H1 (cell line): ENCODE data around the gene PTEN. TPM values are rescaled to one million over a fixed set of nuclear protein-coding genes. Genes with fewer than 3 reads are reported as not detected.

Experiments used
- CTCF ChIA-PET: fragments of 300-600 bp; sonication (Branson Sonifier 250); formaldehyde crosslinking; loops from one replicate; lab custom pipeline; 2021; ENCODE audit not compliant: partially characterized antibody; lab: Charles Lee
- POLR2A ChIA-PET: fragments of 300-600 bp; sonication (Branson Sonifier 250); formaldehyde crosslinking; loops from one replicate; lab custom pipeline; 2021; ENCODE audit warnings: inconsistent platforms; ENCODE audit not compliant: partially characterized antibody; lab: Charles Lee
- DNase-seq, 2 experiments: peaks; one replicate each; pipeline versions ENCODE4 v3.0.0 to v3.0.0-alpha.2; 2010 to 2022; ENCODE audit warnings: low spot score in 2 of 2, low read depth in 1 of 2, mixed read lengths in 1 of 2
- FAIRE-seq: peaks from 2 replicates; lab custom pipeline; 2011; peaks lifted over from hg19 to GRCh38; lab: Jason Lieb, UNC
- H2AFZ ChIP-seq: 2 replicates; pipeline ENCODE4 v1.8.1; 2012; ENCODE audit warnings: low read length, inconsistent platforms
- H2AK5ac ChIP-seq: 2 replicates; pipeline ENCODE4 v1.6.1; 2013; ENCODE audit warnings: low read depth, low read length
- H2BK120ac ChIP-seq: replicated peaks from 2 replicates; pipeline ENCODE3; 2013; ENCODE audit warnings: low read depth, low read length, inconsistent platforms
- H2BK12ac ChIP-seq: 2 replicates; pipeline ENCODE4 v1.6.1; 2013; ENCODE audit warnings: low read depth, low read length
- H2BK15ac ChIP-seq: 2 replicates; pipeline ENCODE4 v1.6.1; 2013; ENCODE audit warnings: low read length
- H2BK20ac ChIP-seq: 2 replicates; pipeline ENCODE4 v1.6.1; 2013; ENCODE audit warnings: low read length
- H2BK5ac ChIP-seq: 2 replicates; pipeline ENCODE4 v1.6.1; 2013; ENCODE audit warnings: low read depth, low read length
- H3K14ac ChIP-seq: 2 replicates; pipeline ENCODE4 v1.6.1; 2013; ENCODE audit warnings: inconsistent platforms; ENCODE audit not compliant: insufficient read length
- H3K18ac ChIP-seq: 2 replicates; pipeline ENCODE4 v1.6.1; 2013; ENCODE audit warnings: low read length; ENCODE audit errors: extremely low read depth
- H3K23ac ChIP-seq: 2 replicates; pipeline ENCODE4 v1.6.1; 2013; ENCODE audit warnings: inconsistent platforms; ENCODE audit not compliant: insufficient read length
- H3K23me2 ChIP-seq: 2 replicates; pipeline ENCODE4 v1.6.1; 2013; ENCODE audit warnings: low read depth, low read length
- H3K27ac ChIP-seq: 2 replicates; pipeline ENCODE4 v1.6.1; 2011; ENCODE audit warnings: low read depth, low read length, inconsistent platforms
- H3K27me3 ChIP-seq, 4 experiments: replicated peaks in 1 of 4; 1 replicate in 1 of 4; 2 replicates in 3 of 4; pipeline versions ENCODE4 v1.6.1 to v1.8.1; 2011 to 2013; ENCODE audit warnings: low read length in 3 of 4, mild to moderate bottlenecking in 3 of 4, inconsistent platforms in 2 of 4, mixed read lengths in 2 of 4, moderate library complexity in 1 of 4; ENCODE audit not compliant: control insufficient read depth in 3 of 4, insufficient read depth in 3 of 4; ENCODE audit errors: extremely low read depth in 1 of 4
- H3K36me3 ChIP-seq, 4 experiments: 2 replicates each; pipeline versions ENCODE4 v1.6.1 to v1.8.1; 2011 to 2013; ENCODE audit warnings: mild to moderate bottlenecking in 4 of 4, low read length in 3 of 4, moderate library complexity in 2 of 4, control low read depth in 1 of 4, inconsistent platforms in 1 of 4; ENCODE audit not compliant: insufficient read depth in 4 of 4, control insufficient read depth in 2 of 4
- H3K4ac ChIP-seq: replicated peaks from 2 replicates; pipeline ENCODE3; 2013; ENCODE audit warnings: low read length, low read depth, mixed read lengths, inconsistent platforms; ENCODE audit not compliant: insufficient read length
- H3K4me1 ChIP-seq, 4 experiments: replicated peaks in 1 of 4; 1 replicate in 1 of 4; 2 replicates in 3 of 4; pipeline versions ENCODE4 v1.6.1 to v1.8.1; 2011 to 2013; ENCODE audit warnings: low read length in 3 of 4, inconsistent platforms in 2 of 4, mixed read lengths in 1 of 4; ENCODE audit not compliant: insufficient read depth in 4 of 4, control insufficient read depth in 3 of 4
- H3K4me2 ChIP-seq, 2 experiments: 2 replicates each; pipeline versions ENCODE4 v1.6.1 to v1.8.1; 2011 to 2013; ENCODE audit warnings: low read depth in 2 of 2, low read length in 2 of 2, control low read depth in 1 of 2, inconsistent platforms in 1 of 2, mild to moderate bottlenecking in 1 of 2; ENCODE audit not compliant: insufficient read depth in 1 of 2
- H3K4me3 ChIP-seq, 4 experiments: fragments of 200-600, 300-600 bp in 1 of 4; sonication (generic), shearing (Covaris generic), sonication (Bioruptor Twin) in 1 of 4; 2 replicates each; pipeline versions ENCODE4 v1.5.1 to v1.8.1; 2011 to 2016; ENCODE audit warnings: low read length in 4 of 4, low read depth in 3 of 4, control low read depth in 2 of 4, inconsistent platforms in 2 of 4, mild to moderate bottlenecking in 2 of 4, mixed read lengths in 1 of 4, moderate library complexity in 1 of 4; ENCODE audit not compliant: insufficient read depth in 2 of 4; ENCODE audit errors: extremely low read depth in 1 of 4
- H3K56ac ChIP-seq: replicated peaks from 2 replicates; pipeline ENCODE3; 2013; ENCODE audit warnings: low read depth, mild to moderate bottlenecking, mixed read lengths, low read length, inconsistent platforms; ENCODE audit not compliant: insufficient read length
- H3K79me1 ChIP-seq: 2 replicates; pipeline ENCODE4 v1.6.1; 2013; ENCODE audit warnings: low read depth, low read length, control low read depth
- H3K79me2 ChIP-seq, 2 experiments: 2 replicates each; pipeline versions ENCODE4 v1.6.1 to v1.8.1; 2012 to 2013; ENCODE audit warnings: low read length in 2 of 2, mild to moderate bottlenecking in 2 of 2, inconsistent platforms in 1 of 2; ENCODE audit not compliant: insufficient read depth in 2 of 2, control insufficient read depth in 1 of 2
- H3K9ac ChIP-seq, 4 experiments: replicated peaks in 1 of 4; 1 replicate in 1 of 4; 2 replicates in 3 of 4; pipeline versions ENCODE4 v1.6.1 to v1.8.1; 2011 to 2013; ENCODE audit warnings: low read depth in 3 of 4, low read length in 3 of 4, control low read depth in 2 of 4, mild to moderate bottlenecking in 2 of 4, moderate library complexity in 2 of 4, inconsistent platforms in 1 of 4; ENCODE audit errors: extremely low read depth in 1 of 4
- H3K9me3 ChIP-seq, 2 experiments: 2 replicates each; pipeline versions ENCODE4 v1.6.1 to v1.8.1; 2012 to 2013; ENCODE audit warnings: mild to moderate bottlenecking in 2 of 2, moderate library complexity in 2 of 2, control low read depth in 1 of 2, inconsistent platforms in 1 of 2, low read depth in 1 of 2, low read length in 1 of 2, mixed read lengths in 1 of 2; ENCODE audit not compliant: insufficient read depth in 2 of 2
- H4K20me1 ChIP-seq, 2 experiments: replicated peaks in 1 of 2; 2 replicates each; pipeline versions ENCODE3 to v1.8.1; 2011 to 2013; ENCODE audit warnings: inconsistent platforms in 2 of 2, low read length in 2 of 2, mild to moderate bottlenecking in 1 of 2; ENCODE audit not compliant: insufficient read depth in 2 of 2, control insufficient read depth in 1 of 2
- H4K5ac ChIP-seq: 2 replicates; pipeline ENCODE4 v1.6.1; 2013; ENCODE audit warnings: low read length, low read depth, mixed read lengths, inconsistent platforms; ENCODE audit not compliant: insufficient read length
- H4K8ac ChIP-seq: 2 replicates; pipeline ENCODE4 v1.8.0; 2013; ENCODE audit warnings: mild to moderate bottlenecking, moderate library complexity, low read length, inconsistent platforms; ENCODE audit not compliant: insufficient read depth; ENCODE audit errors: extremely low read depth
- H4K91ac ChIP-seq: replicated peaks from 2 replicates; pipeline ENCODE3; 2013; ENCODE audit warnings: low read length, mixed read lengths, inconsistent platforms; ENCODE audit not compliant: insufficient read length
- FOSL1 ChIP-seq: IDR thresholded peaks from 2 replicates; pipeline ENCODE4 v1.6.1; 2011; ENCODE audit warnings: mild to moderate bottlenecking, low read depth, low read length, moderate library complexity; ENCODE audit not compliant: insufficient read depth
- MAFK ChIP-seq: IDR thresholded peaks from 2 replicates; pipeline ENCODE4 v1.6.1; 2012; ENCODE audit warnings: low read depth, mild to moderate bottlenecking, improper control_type of control experiment, low read length
- MAX ChIP-seq: IDR thresholded peaks from 2 replicates; pipeline ENCODE4 v1.6.1; 2012; ENCODE audit warnings: inconsistent platforms
- RBBP5 ChIP-seq: IDR thresholded peaks from 2 replicates; pipeline ENCODE4 v1.7.1; 2012; ENCODE audit warnings: low read depth, mild to moderate bottlenecking, inconsistent platforms, low read length, moderate library complexity, borderline replicate concordance
- SAP30 ChIP-seq: fragments of 300-600 bp; sonication (generic); IDR thresholded peaks from 2 replicates; pipeline ENCODE4 v1.7.1; 2012; ENCODE audit warnings: low read length, moderate library complexity, mild to moderate bottlenecking, inconsistent platforms; ENCODE audit not compliant: insufficient read depth, insufficient replicate concordance
- SUZ12 ChIP-seq: fragments of 200-600 bp; sonication (generic); IDR thresholded peaks from 2 replicates; pipeline ENCODE4 v1.6.1; 2012; ENCODE audit warnings: mild to moderate bottlenecking, inconsistent platforms, low read length, moderate library complexity, mixed read lengths
- TEAD4 ChIP-seq: IDR thresholded peaks from 2 replicates; pipeline ENCODE4 v1.6.1; 2012; ENCODE audit warnings: low read depth, low read length, inconsistent platforms, mixed read lengths
- ZNF274 ChIP-seq: IDR thresholded peaks from 2 replicates; pipeline ENCODE4 v1.7.0; 2012; ENCODE audit warnings: low read length, borderline replicate concordance; ENCODE audit errors: extremely low read depth
- whole genome bisulfite sequencing, 2 experiments: shearing (Covaris generic) in 1 of 2; methylation state at CpG; one replicate each; pipeline versions ENCODE4 v1.1.6 to v1.1.7; 2013 to 2015; ENCODE audit warnings: low lambda C conversion rate in 2 of 2, mixed read lengths in 2 of 2, inconsistent platforms in 1 of 2, low coverage in 1 of 2, missing lambda C conversion rate in 1 of 2; ENCODE audit not compliant: insufficient replicate concordance in 2 of 2, insufficient coverage in 1 of 2, insufficient read length in 1 of 2; ENCODE audit errors: extremely low coverage in 1 of 2, missing lambda C conversion rate in 1 of 2; 5-methylcytosine and 5-hydroxymethylcytosine counted together
- polyA plus RNA-seq, 7 experiments: library from polyadenylated mRNA; depleted of rRNA in 3 of 7; stranded (reverse) in 5 of 7; unstranded in 2 of 7; fragments of >200 nt in 5 of 7; fragments of 200-250 nt in 2 of 7; gene quantifications; 1 replicate in 5 of 7; 2 replicates in 1 of 7; 4 replicates in 1 of 7; pipeline versions ENCODE4 v1.2.1 to v1.2.3, GENCODE V29; 2011 to 2013; ENCODE audit warnings: missing spikeins in 2 of 7, mixed read lengths in 2 of 7
- total RNA-seq: library from RNA; stranded (reverse); fragmentation: NEBNext Ultra II Directional; extraction: Animal tissue kit (Norgen Biotek cat#: 25700); gene quantifications from 2 replicates; pipeline ENCODE4 v1.2.1, GENCODE V29; 2021

PTEN gene
- total and polyA plus RNA-seq, 2 of the 8 experiments (the other 6 are each of a cell fraction or from before 2014, with no cell fraction given): 6.3 to 48.7 TPM

GRCh38 chr10:87979847-87980246 is 116.4 kb downstream of the PTEN start:
- Histone ChIP-seq H4K91ac (peak overlapping the region; percentile 15), H2BK20ac (no peak overlapping the region), H2BK12ac (no peak overlapping the region), H2AFZ (no peak overlapping the region), H3K79me2 (no peaks in the 10 kb centered on the region), H2BK15ac (no peak overlapping the region), H3K9ac (no peak overlapping the region), H3K4me3 (no peak overlapping the region), H4K20me1 (no peaks in the 10 kb centered on the region), H3K27ac (no peak overlapping the region), H3K4me2 (no peak overlapping the region), H4K5ac (no peak overlapping the region), H3K14ac (no peak overlapping the region), H3K18ac (no peak overlapping the region), H3K36me3 (no peaks in the 10 kb centered on the region), H3K9me3 (no peaks in the 10 kb centered on the region), H2AK5ac (no peak overlapping the region), H3K27me3 (no peaks in the 10 kb centered on the region), H2BK120ac (no peak overlapping the region), H3K4ac (no peak overlapping the region)
- POLR2A ChIA-PET: interaction anchor here (0.7 kb wide), 1 partner anchor 135 kb away, joined by 4 read pairs; no protein-coding TSS in a partner anchor
- DNase-seq: no peak
- TF ChIP-seq TEAD4: no peak
- no peak for TF ChIP-seq SAP30
- no peak for TF ChIP-seq FOSL1
- no peak for TF ChIP-seq ZNF274
- TF ChIP-seq MAX: no peak
- no peak for TF ChIP-seq RBBP5
- no peak for TF ChIP-seq MAFK
- TF ChIP-seq SUZ12: no peak
- TF ChIP-seq, all 59 proteins: peak for 0
- 98% methylated on average over 2 of the region's 2 CpGs; no CpG with 5 or more reads in 1 of the 2 experiments for WGBS, 2 experiments
- Histone ChIP-seq H3K23me2 (no peaks in the 10 kb centered on the region; the same call in 1 of the 2 replicates), H3K23ac (no peak overlapping the region), H3K56ac (no peak overlapping the region), H4K8ac (no peak overlapping the region), H2BK5ac (no peak overlapping the region), H3K4me1 (peaks cover 0 to 14% (median 7%) of the 10 kb centered on the region in 4 experiments; a peak in 5 of 7 replicates), H3K79me1 (no peaks in the 10 kb centered on the region)
- FAIRE-seq: no peak
- CTCF ChIA-PET: no interaction called here
